Mesothelial cell of epicardium (in vitro differentiated cells): ENCODE data around the gene STBD1. TPM values are rescaled to one million over a fixed set of nuclear protein-coding genes. Genes with fewer than 3 reads are reported as not detected.

Experiments used
- DNase-seq, 2 experiments: peaks; one replicate each; pipeline ENCODE4 v3.0.0; 2021; ENCODE audit warnings: low spot score in 2 of 2; ENCODE audit not compliant: unreplicated experiment in 2 of 2
- H3K27ac Mint-ChIP-seq: 2 replicates; pipeline ENCODE4 v1.8.0; 2021; ENCODE audit warnings: mixed read lengths
- H3K27me3 Mint-ChIP-seq: 2 replicates; pipeline ENCODE4 v1.8.0; 2021; ENCODE audit warnings: low read depth, mixed read lengths
- H3K36me3 Mint-ChIP-seq: 2 replicates; pipeline ENCODE4 v1.8.0; 2021; ENCODE audit warnings: mixed read lengths
- H3K4me1 Mint-ChIP-seq: 2 replicates; pipeline ENCODE4 v1.8.0; 2021; ENCODE audit warnings: mixed read lengths
- H3K4me3 Mint-ChIP-seq: 2 replicates; pipeline ENCODE4 v1.8.0; 2021; ENCODE audit warnings: mild to moderate bottlenecking, moderate library complexity, mixed read lengths
- H3K9me3 Mint-ChIP-seq: 2 replicates; pipeline ENCODE4 v1.8.0; 2021; ENCODE audit warnings: mixed read lengths
- CTCF ChIP-seq: fragments of 200-600 bp; sonication (generic); IDR thresholded peaks from one replicate; pipeline ENCODE4 v1.5.0; 2021; ENCODE audit warnings: antibody characterized with exemption; ENCODE audit not compliant: unreplicated experiment
- total RNA-seq: library from RNA; stranded (reverse); gene quantifications from 3 replicates; pipeline ENCODE4 v1.2.1, GENCODE V29; 2021

Gene STBD1
- total RNA-seq, 1 donor from 2014 or later, result 2.2 TPM

GRCh38 chr4:76272582-76272981 lies 34.0 kb upstream of the STBD1 start:
- Mint-ChIP-seq H3K27me3 (peaks cover 2% of the 10 kb centered on the region), H3K9me3 (no peaks in the 10 kb centered on the region)
- no peak for TF ChIP-seq CTCF

GRCh38 chr4:76272999-76273398 lies 33.5 kb upstream of the STBD1 start:
- Mint-ChIP-seq H3K36me3 (no peaks in the 10 kb centered on the region), H3K27ac (no peak overlapping the region), H3K9me3 (no peaks in the 10 kb centered on the region), H3K27me3 (peaks cover 2% of the 10 kb centered on the region), H3K4me1 (no peaks in the 10 kb centered on the region), H3K4me3 (no peak overlapping the region)
- no peak for DNase-seq
- TF ChIP-seq CTCF, result no peak

More at GRCh38 chr4:76272582-76272981, 34.0 kb upstream of the STBD1 start:
- no peak for DNase-seq
- H3K36me3 Mint-ChIP-seq, result no peaks in the 10 kb centered on the region
- H3K4me1 Mint-ChIP-seq, result no peaks in the 10 kb centered on the region
- H3K4me3 Mint-ChIP-seq, result no peak overlapping the region
- H3K27ac Mint-ChIP-seq, result no peak overlapping the region

GRCh38 chr4:76275486-76276124 lies 30.9 kb upstream of the STBD1 start:
- no peaks in the 10 kb centered on the region for H3K36me3 Mint-ChIP-seq
- H3K27ac Mint-ChIP-seq, result no peak overlapping the region
- no peak overlapping the region for H3K4me3 Mint-ChIP-seq
- TF ChIP-seq CTCF, result no peak
- H3K27me3 Mint-ChIP-seq, result peaks cover 2% of the 10 kb centered on the region
- no peak for DNase-seq
- H3K9me3 Mint-ChIP-seq, result no peaks in the 10 kb centered on the region
- no peaks in the 10 kb centered on the region for H3K4me1 Mint-ChIP-seq

- no peaks in the 10 kb centered on the region for H3K27me3 Mint-ChIP-seq
- H3K9me3 Mint-ChIP-seq, result no peaks in the 10 kb centered on the region
- DNase-seq, result no peak
- H3K4me3 Mint-ChIP-seq, result no peak overlapping the region
- H3K4me1 Mint-ChIP-seq, result peaks cover 2% of the 10 kb centered on the region
- TF ChIP-seq CTCF, result no peak
- no peaks in the 10 kb centered on the region for H3K36me3 Mint-ChIP-seq
- H3K27ac Mint-ChIP-seq, result no peak overlapping the region
Observed at GRCh38 chr4:76276813-76277212, 29.7 kb upstream of the STBD1 start.

- Mint-ChIP-seq H3K4me1 (peaks cover 4% of the 10 kb centered on the region), H3K4me3 (no peak overlapping the region), H3K27me3 (no peaks in the 10 kb centered on the region), H3K27ac (no peak overlapping the region), H3K9me3 (no peaks in the 10 kb centered on the region), H3K36me3 (no peaks in the 10 kb centered on the region)
- no peak for TF ChIP-seq CTCF
- DNase-seq, result no peak
Observed at GRCh38 chr4:76277667-76278066, 28.9 kb upstream of the STBD1 start.

GRCh38 chr4:76278583-76278982 lies 27.9 kb upstream of the STBD1 start:
- H3K4me3 Mint-ChIP-seq, result no peak overlapping the region
- no peaks in the 10 kb centered on the region for H3K9me3 Mint-ChIP-seq
- TF ChIP-seq CTCF, result no peak
- peaks cover 4% of the 10 kb centered on the region for H3K4me1 Mint-ChIP-seq
- H3K27me3 Mint-ChIP-seq, result no peaks in the 10 kb centered on the region
- no peak for DNase-seq
- H3K27ac Mint-ChIP-seq, result no peak overlapping the region
- H3K36me3 Mint-ChIP-seq, result no peaks in the 10 kb centered on the region
